ENCODE results near the gene FGF9. TPM values are rescaled to one million over a fixed set of nuclear protein-coding genes. Genes with fewer than 3 reads are reported as not detected.
A peak's percentile ranks its signal among the peaks of the same experiment; 100 is the strongest.

The FGF9 gene
- total RNA-seq, 1 donor from 2014 or later = 1.0 TPM

GRCh38 chr13:21674490-21675009 lies 3.7 kb downstream of the FGF9 start:
- Mint-ChIP-seq H3K27ac (ENCODE audit: unreplicated experiment) (no peak overlapping the region), H3K27me3 (ENCODE audit: low read depth) (peaks cover 46% of the 10 kb centered on the region), H3K4me1 (ENCODE audit: low read depth) (peaks cover 37% of the 10 kb centered on the region), H3K4me3 (ENCODE audit: unreplicated experiment) (peak overlapping the region; percentile 76), H3K9me3 (ENCODE audit: low read depth) (no peaks in the 10 kb centered on the region), H3K36me3 (ENCODE audit: low read depth) (no peaks in the 10 kb centered on the region)
- DNase-seq (ENCODE audit: low spot score) = no peak
- no peak for TF ChIP-seq CTCF (IDR thresholded peaks at IDR 0.05)

- no peak for DNase-seq (ENCODE audit: low spot score)
- H3K9me3 Mint-ChIP-seq (ENCODE audit: low read depth) = no peaks in the 10 kb centered on the region
- peak overlapping the region; percentile 76 for H3K4me3 Mint-ChIP-seq (ENCODE audit: unreplicated experiment)
- H3K36me3 Mint-ChIP-seq (ENCODE audit: low read depth) = no peaks in the 10 kb centered on the region
- H3K27me3 Mint-ChIP-seq (ENCODE audit: low read depth) = peaks cover 47% of the 10 kb centered on the region
- no peak for TF ChIP-seq CTCF (IDR thresholded peaks at IDR 0.05)
- H3K27ac Mint-ChIP-seq (ENCODE audit: unreplicated experiment) = no peak overlapping the region
- peaks cover 34% of the 10 kb centered on the region for H3K4me1 Mint-ChIP-seq (ENCODE audit: low read depth)
These were observed 4.5 kb downstream of the FGF9 start for GRCh38 chr13:21675095-21675991.

GRCh38 chr13:21676611-21677021 lies 5.7 kb downstream of the FGF9 start:
- Mint-ChIP-seq H3K36me3 (ENCODE audit: low read depth) (no peaks in the 10 kb centered on the region), H3K4me3 (ENCODE audit: unreplicated experiment) (no peak overlapping the region)
- TF ChIP-seq CTCF (IDR thresholded peaks at IDR 0.05) = peak; percentile 46

GRCh38 chr13:21677075-21677623 lies 6.3 kb downstream of the FGF9 start:
- H3K4me3 Mint-ChIP-seq (ENCODE audit: unreplicated experiment) = no peak overlapping the region
- TF ChIP-seq CTCF (IDR thresholded peaks at IDR 0.05) = no peak
- H3K27ac Mint-ChIP-seq (ENCODE audit: unreplicated experiment) = no peak overlapping the region

More at GRCh38 chr13:21676611-21677021, 5.7 kb downstream of the FGF9 start:
- Mint-ChIP-seq H3K4me1 (ENCODE audit: low read depth) (peaks cover 24% of the 10 kb centered on the region), H3K27ac (ENCODE audit: unreplicated experiment) (no peak overlapping the region), H3K27me3 (ENCODE audit: low read depth) (peaks cover 51% of the 10 kb centered on the region), H3K9me3 (ENCODE audit: low read depth) (no peaks in the 10 kb centered on the region)
- no peak for DNase-seq (ENCODE audit: low spot score)

GRCh38 chr13:21683034-21683733 lies 12.3 kb downstream of the FGF9 start:
- Mint-ChIP-seq H3K27ac (ENCODE audit: unreplicated experiment) (peak overlapping the region; percentile 17), H3K27me3 (ENCODE audit: low read depth) (peaks cover 24% of the 10 kb centered on the region), H3K4me1 (ENCODE audit: low read depth) (peaks cover 6% of the 10 kb centered on the region), H3K4me3 (ENCODE audit: unreplicated experiment) (no peak overlapping the region), H3K9me3 (ENCODE audit: low read depth) (no peaks in the 10 kb centered on the region), H3K36me3 (ENCODE audit: low read depth) (no peaks in the 10 kb centered on the region)
- no peak for TF ChIP-seq CTCF (IDR thresholded peaks at IDR 0.05)
- DNase-seq (ENCODE audit: low spot score) = no peak

More at GRCh38 chr13:21677075-21677623, 6.3 kb downstream of the FGF9 start:
- DNase-seq (ENCODE audit: low spot score) = no peak
- Mint-ChIP-seq H3K36me3 (ENCODE audit: low read depth) (no peaks in the 10 kb centered on the region), H3K27me3 (ENCODE audit: low read depth) (peaks cover 46% of the 10 kb centered on the region), H3K9me3 (ENCODE audit: low read depth) (no peaks in the 10 kb centered on the region), H3K4me1 (ENCODE audit: low read depth) (peaks cover 21% of the 10 kb centered on the region)
